ENCODE data around the gene TTC6.
A peak's percentile ranks its signal among the peaks of the same experiment; 100 is the strongest.

DNA sequence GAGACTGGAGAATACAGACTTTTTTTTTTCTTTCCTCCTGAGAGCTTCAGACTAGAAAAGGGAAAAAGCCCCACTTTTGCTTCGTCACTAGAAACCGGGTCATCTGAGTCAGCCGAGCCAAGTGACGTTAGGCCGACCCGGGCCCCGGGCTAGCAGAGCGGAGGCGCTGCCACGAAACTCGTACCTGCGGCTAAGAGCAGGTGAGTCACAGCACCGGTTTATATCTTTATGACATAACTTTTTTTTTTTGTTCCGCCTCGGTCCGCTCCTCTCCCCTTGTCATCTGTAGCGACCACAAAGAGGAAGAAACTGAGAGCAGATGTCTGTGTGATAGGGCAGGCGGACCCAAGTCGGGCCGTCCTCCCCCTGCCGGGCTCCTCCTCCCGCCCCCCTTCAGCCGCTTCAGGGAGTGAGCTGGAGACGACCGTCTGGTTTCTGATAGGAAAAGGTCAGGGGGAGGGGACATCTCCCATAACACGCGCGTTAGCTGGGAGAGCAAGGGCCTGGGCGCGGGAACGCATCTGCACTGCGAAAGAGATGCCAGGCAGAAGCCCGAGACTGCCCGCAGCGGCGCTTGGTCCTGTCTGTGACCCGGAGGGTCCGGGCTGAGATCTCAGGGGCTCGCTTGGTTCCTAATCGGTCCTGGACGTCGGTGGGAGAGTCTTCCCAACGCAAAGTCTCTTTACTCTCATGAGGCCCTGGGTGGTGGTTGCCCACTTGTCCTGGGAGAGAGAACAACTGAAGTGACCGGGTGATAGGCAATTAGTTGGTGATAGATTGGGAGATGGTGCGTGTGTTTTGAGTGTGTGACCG lies 586 bp downstream of the TTC6 start:
- TF ChIP-seq MXI1 (conservative IDR thresholded peaks at IDR 0.05; ENCODE audit: poor library complexity, severe bottlenecking) (no peak), EZH2 (IDR thresholded peaks at IDR 0.05; ENCODE audit: borderline replicate concordance, insufficient read depth, low read length, poor library complexity, severe bottlenecking) (peak; percentile 71)

All from neural cell (in vitro differentiated cells).